Measurements from ENCODE around the gene RPGR. TPM values are rescaled to one million over a fixed set of nuclear protein-coding genes. Genes with fewer than 3 reads are reported as not detected.

RPGR gene
- total and polyA plus RNA-seq, 9 of the 15 experiments (the other 6 are each of a cell fraction or from before 2014, with no cell fraction given) = 2.1 to 7.9 (median 5.7) TPM

- TF ChIP-seq MGA (IDR thresholded peaks at IDR 0.05) (no peak), RAD51 (IDR thresholded peaks at IDR 0.05; ENCODE audit: borderline replicate concordance, low read depth) (no peak), GTF2E2 (tag; IDR thresholded peaks at IDR 0.05) (no peak), SMAD2 (IDR thresholded peaks at IDR 0.05; ENCODE audit: low read depth, low read length) (no peak), ZNF184 (CRISPR knock-in tag; IDR thresholded peaks at IDR 0.05) (no peak), HMG20B (CRISPR knock-in tag; IDR thresholded peaks at IDR 0.05) (no peak), BRF2 (IDR thresholded peaks at IDR 0.05; ENCODE audit: borderline replicate concordance, insufficient read depth, insufficient read length) (no peak), HMG20A (CRISPR knock-in tag; conservative IDR thresholded peaks at IDR 0.05) (no peak), GMEB1 (CRISPR knock-in tag; IDR thresholded peaks at IDR 0.05) (no peak)
Measured at GRCh38 chrX:38352362-38352761, 25.1 kb upstream of the RPGR start, which contains the start of gene OTC (continued).
